GM18907 (cell line): ENCODE results near the gene MCTP1.
A peak's percentile ranks its signal among the peaks of the same experiment; 100 is the strongest.
"Not testable (repeated sequence)": the region's sequence is repeated elsewhere in the genome, so short reads cannot be mapped to it uniquely, and the experiment has no call there.

Experiments
- ATAC-seq: cut with Tn5 transposase; IDR thresholded peaks from one replicate; pipeline ENCODE4 v1.9.1; 2021; ENCODE audit warnings: mild to moderate bottlenecking, moderate library complexity; ENCODE audit not compliant: unreplicated experiment

The MCTP1 gene

DNA sequence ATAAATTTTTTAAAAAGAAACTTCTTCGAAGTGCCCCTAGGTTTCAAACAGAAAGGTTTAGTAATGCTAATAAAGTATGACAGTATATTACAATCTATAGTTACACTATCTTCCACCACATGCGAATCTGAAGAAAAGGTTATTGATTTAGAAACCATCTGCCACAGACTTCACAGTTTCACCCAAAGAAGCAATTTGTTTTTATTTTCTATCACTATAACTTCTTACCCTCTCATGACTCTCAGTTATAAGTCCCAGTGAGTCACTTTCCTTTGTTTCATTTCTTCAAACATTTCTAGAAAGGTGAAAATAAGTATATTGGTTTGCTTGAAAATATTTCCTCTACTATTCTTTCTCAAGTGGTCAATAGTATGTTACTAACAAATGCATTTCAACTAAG lies 93.6 kb downstream of the MCTP1 start:
- peak; percentile 93 for ATAC-seq

DNA sequence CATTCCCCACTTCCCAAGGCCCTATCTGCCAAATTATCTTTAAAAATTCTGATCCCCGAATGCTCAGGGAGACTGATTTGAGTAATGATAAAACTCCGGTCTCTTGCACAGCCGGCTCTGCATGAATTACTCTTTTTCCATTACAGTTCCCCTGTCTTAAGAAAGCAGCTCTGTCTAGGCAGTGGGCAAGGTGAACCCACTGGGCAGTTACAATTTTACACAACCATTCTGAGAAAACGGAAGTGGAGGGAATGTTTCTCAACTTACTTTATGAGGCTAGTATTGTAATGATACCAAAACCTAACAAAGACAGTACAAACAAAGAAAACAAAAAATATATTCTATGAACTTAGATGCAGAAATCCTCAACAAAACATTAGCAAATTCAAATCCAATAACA lies 100.0 kb downstream of the MCTP1 start:
- ATAC-seq = no peak

DNA sequence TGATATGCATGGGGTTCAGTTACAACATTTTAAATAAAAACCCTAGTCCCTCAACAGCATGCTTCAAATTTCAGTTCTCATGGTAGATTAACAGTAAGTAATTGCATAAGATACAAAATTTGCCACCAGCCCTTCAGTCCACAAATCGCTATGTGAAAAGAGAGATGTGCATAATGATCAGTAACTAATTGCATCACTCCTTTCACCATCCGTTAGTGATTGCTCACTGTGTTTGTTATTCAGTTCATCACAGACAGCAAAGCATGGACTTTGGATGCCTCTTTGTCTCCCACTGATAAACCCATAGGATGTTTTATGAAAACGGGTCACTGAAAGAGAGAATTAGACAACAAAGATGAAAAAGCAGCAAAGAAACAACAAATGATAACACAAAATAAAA lies 103.2 kb downstream of the MCTP1 start:
- no peak for ATAC-seq

DNA sequence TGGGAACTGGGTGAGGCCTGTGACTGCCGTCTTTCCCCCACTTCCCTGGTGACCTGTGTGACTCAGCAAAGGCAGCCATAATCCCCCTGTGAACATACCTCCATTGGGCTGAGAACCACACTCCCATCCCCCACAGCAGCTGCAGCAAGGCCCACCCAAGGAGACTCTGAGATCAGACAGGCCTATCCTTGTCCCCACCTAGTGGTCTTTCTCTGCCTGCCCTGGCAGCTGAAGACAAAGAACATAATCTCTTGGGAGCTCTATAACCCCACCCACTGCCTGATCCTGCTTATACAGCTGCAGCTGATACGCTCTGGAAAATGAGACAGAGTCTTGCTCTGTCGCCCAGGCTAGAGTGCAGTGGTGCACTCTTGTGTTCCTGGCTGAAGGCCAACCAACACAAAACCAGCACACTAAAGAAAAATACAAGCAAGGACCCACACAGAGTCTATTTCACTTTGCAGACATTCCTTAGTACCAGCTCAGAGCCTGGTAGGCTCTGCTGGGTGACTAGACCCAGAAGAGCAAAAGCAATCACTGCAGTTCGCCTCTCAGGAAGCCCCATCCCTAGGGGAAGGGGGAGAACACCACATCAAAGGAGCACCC lies 106.7 kb downstream of the MCTP1 start:
- peak; percentile 64 for ATAC-seq

DNA sequence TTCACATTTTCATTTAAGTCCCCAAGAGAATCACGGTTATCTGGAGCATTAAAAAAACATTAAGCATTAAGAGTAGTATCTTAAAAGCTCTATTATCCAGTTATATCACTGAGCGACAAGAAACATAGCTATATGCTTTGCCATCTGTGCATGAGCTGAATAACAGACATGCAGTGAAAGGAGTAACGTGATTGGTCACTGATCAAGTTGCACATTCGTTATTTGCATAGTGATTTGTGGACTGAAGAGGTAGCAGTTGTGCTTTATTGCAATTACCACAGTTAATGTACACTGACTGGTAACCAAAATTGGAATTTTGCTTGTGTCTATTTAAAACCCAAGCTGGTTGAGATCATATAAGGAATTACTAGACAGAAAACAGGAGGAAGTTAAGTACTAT lies 107.4 kb downstream of the MCTP1 start:
- ATAC-seq = no peak

DNA sequence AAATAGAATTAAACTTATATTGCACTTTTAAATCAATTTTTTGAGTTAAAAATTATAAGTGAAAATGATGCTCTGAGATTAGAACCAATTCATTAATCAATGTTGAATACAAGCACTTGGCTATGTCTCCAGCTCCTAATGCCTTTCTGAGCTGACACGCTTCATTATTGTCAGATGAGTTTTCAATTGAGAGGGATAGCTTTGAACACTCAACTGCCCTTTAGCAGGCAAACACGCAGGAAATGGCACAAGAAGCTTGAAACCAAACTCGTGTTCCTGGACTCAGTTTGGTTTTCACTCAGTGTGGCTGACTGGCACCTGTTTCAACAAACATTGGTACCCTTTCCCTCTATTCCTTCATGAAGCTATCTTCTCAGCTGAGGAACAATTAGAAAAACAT lies 109.8 kb downstream of the MCTP1 start:
- no peak for ATAC-seq

DNA sequence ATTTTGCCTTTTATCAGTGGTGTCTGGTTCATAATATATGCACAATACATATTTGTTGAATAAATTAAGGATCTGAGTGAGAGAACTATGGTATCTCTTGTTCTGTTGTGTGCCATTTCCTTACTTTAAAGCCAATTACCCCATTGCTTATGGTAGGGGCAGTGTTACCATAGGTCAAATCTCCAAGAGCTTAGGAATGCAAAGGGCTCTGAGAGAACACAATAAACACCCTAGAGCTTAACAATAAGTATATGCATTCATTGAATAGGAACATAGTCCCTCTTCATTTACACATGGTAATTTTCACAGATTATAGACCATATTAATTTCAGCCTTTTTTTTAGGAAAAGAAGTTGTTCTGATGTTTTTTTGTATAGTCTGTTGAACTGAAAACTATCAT lies 112.2 kb downstream of the MCTP1 start:
- no peak for ATAC-seq

DNA sequence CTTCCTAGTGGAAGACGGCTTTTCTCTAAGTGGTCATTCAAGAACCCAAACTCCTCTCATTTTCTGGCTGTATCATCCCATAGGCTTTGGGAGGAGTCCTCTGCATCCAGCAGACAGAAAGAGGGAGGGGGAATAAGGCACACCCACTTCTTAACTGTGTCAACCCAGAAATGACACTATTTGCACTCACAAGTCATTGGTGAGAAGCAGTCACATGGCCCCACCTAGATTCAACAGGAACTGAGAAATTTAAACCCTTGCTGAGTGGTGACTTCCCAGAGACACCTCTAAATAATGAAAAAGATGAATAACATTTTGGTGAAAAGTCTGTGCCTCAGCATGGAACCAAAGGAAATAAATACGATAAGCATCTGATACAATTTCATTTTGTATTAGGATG lies 120.0 kb downstream of the MCTP1 start:
- ATAC-seq = no peak

DNA sequence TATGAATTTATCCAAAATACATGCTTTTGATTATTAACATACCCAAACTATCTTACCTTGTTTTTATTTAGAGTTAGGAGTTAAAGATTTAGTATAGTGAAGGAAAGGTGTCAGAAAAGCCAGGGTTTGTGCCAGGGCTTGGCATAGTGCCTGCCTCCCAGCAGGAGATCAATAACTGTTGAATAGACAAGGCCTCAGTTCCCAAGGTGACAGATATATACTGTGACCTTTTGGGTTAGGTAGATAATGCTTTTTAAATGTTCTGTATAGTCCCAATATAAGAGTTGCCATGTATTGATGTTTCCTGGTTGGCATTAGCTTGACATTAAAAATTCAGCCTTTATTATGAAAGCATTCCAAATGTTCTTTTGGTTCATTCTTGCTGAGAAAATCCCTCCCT lies 121.8 kb downstream of the MCTP1 start:
- ATAC-seq = no peak

DNA sequence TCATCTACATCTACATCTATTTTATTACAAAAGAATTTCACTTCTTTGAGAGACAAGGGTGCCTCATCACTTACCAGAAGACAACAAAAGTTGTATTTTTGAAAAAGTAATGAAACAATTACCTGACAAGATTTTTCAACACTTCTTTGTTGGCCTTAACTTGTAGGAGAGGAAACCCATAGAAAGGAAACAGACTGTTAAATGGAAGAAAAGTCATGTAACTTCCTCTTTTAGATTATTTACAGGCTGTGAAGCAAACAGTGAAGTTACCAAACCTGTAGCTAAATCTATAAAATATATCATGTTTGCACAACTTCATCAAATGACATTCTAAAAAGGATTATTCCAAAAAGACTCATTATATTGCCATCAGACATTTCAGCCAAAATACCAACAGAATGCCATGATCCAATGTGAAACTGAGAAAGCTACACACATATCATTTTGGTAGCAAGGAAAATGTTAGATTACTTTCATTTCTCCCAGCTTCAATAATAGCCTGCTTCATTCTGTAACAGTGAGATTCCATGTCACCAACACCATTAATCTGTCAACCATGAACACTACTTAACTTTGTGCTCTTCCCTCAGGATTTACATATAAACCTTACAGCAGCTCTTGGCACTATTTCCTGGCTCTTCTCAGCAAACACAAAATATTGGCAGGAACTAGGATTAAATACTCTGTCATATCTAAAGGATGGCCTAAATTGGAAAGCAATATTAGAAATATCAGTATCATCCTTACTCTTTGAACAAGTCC lies 122.5 kb downstream of the MCTP1 start:
- peak; percentile 61 for ATAC-seq

DNA sequence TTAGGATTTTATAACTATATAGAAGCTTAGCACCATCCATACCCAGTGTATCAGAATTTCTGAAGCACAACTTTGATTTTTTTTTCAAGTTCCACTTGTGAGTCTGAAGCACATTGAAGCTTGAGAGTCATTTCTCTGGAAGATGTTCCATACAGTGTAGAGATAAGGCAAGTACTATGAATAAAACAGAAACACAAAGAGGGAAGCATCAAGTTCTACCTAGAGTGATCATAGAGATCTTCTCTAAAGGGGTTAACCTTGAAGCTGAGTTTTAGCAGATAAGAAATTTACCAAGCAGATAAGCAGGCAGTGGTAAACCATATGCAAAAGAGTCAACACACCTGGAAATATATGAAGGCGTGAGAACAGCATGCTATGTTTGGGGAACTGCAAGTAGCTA lies 125.3 kb downstream of the MCTP1 start:
- peak; percentile 45 for ATAC-seq

DNA sequence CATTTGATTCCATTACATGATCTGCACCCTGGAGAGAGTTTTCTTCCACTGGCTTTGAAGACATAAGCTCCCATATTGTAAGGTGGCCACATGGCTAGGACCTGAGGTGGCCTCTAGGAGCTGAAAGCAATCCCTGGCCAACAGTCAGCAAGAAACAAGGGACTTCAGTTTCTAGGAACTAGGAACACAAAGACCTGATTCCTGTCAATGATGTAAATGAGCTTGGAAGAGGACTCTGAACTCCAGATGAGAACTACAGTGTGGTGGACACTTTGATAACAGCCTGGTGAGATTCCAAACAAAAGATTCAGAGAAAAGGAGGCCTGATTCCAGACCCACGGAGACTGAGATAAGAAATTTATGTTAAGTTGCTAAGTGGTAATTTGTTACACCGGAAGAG lies 129.0 kb downstream of the MCTP1 start:
- ATAC-seq = no peak

DNA sequence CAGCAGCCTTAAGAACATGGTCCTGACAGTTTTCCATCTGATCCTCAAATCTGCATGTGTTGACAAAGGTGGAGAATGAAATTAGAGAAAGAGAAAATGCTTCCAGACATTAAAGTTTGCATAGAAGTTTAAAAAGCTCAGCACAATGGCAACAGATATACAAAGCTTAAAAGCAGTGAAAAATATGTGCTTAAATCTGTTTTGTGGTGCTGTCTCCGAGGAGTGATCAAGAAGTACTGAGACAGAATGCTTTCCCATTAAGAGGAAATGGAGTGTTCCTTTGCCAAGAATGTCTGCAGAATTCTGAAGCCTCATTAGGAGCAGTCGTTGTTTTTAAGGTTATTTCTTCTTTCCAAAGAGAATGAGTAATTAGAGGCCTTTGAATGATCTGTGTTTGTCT lies 131.4 kb downstream of the MCTP1 start:
- no peak for ATAC-seq

DNA sequence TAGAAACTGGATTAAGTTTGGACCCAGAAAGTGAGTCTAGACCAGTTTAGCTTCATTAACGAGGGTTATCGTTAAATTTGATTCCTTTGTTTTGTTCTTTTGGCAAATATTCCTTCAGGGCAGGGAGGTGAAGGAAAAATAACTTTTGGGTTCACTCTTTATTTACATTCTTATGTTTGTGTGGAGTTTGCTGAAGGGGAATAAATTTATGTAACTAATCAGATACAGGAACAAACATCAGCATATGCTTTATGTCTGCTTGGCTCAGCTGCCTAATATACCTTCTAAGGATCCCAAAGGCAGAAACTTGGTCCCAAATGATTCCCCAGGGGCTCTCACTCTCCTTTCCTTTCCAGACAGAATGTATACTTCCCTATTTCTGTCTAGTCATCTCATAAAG lies 132.4 kb downstream of the MCTP1 start:
- ATAC-seq = no peak

DNA sequence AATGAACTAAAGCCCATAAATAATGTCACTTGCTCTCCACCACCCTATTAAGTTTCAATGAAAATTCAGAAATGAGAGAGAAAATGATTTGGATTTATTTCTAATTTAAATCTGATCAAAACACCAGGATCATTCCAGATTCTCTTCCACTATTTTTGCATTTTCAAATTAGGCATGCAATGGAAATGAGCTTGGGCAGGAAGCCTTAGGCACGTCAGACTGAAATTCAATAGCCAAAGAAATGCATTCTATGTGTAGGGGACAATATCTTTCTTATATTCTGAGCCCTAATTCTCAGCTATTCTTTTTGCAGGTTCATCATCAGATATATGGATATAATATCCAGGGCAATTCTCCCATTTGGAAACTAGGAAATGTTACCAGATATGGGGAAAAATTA lies 132.8 kb downstream of the MCTP1 start:
- no peak for ATAC-seq

DNA sequence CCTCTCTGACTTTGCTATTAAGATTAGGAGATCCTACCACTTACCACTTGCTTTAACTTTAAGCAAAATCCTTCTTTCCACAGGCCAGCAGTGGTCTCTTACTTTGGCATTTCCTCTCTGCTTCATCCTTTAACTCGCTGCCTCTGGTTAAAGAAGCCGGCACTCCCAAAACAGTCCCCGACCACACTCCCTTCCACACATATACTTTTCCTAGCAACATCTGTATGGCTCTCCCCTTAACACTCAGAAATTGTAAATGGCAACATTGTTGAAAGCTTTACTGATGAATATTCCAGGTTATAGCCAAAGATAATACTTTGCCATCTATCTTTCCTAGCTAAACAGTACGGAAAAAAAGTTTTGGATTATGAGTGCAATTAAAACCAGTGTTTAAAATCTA lies 133.2 kb downstream of the MCTP1 start:
- ATAC-seq = no peak

DNA sequence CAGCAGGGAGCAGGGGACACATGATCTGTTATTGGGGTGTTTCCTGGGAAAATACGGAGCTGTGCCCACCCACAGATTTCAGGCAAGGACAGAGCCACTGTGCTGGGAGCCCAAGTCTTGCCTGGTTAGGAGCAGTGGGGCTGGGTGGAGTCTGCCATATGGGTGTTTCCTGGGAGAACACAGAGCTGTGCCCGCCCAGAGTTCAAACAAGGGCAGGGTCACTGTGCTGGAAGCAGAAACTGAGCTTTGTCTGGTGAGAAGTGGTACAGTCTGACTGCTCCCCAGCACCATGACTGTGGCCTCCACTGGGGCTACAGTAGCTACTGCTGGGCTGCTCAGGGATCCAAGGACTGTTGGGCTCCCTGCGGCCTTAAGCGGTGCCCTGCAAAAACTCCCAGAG lies 135.5 kb downstream of the MCTP1 start:
- no peak for ATAC-seq

DNA sequence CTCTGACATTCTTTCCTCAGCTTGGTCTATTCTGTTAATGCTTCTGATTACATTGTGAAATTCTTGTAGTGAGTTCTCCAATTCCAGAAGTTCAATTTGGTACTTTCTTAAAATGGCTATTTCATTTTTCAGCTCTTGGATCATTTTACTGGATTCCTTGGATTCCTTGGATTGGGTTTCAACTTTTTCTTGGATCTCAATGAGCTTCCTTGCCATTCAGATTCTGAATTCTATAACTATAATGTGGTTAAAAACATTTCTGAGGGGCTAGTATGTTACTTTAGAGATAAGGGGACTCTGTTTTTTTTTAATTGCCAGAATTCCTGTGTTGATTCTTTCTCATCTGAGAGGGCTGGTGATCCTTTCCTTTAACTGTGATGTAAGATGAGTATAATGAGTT lies 136.4 kb downstream of the MCTP1 start:
- ATAC-seq = no peak

DNA sequence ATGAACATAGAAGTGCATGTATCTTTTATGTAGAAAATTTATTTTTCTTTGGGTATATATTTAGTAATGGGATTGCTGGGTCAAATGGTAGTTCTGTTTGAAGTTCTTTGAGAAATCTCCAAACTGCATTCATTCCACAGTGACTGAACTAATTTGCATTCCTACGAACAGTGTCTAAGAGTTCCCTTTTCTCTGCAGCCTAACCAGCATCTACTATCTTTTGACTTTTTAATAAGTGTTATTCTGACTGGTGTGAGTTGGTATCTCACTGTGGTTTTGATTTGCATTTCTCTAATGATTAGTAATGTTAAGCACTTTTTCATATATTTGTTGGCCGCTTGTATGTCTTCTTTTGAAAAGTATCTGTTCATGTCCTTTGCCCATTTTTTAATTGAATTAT lies 141.0 kb downstream of the MCTP1 start:
- ATAC-seq = not testable (repeated sequence)

DNA sequence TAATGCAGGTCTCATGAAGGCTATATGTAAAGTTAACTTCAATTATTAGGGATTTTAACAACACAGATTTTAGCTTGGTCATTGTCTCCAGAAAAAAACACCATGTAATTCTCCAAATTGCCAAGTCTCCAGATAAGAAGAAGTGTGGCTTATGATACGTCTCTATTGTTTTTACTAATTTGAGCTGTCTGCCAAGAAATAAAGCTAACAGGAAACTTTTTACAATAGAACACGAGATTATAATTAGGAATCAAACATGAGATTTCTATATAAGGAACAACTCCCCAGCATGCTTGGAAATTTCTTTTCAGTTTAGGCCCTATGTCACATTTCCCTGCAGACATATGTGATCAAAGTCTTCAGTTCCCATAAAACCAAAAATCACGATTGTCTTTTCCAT lies 142.7 kb downstream of the MCTP1 start:
- ATAC-seq = no peak

DNA sequence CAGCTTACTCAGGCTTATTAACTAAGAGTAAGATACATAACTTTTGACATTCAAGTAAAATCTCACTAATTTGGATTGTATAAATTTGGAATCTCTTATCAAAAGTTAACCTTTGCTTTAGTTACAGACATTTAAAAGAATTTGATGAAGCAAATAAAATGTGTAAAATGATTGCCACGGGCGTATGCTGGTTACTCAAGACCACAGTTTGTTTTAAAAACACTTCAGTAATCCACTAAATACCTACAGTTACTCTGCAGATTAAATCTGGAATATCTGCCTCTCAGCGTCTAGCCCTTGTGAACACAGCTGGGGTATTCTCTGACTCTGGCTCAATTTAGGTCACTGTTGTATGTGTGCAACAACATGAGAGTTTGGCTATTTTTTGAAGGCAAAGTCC lies 143.8 kb downstream of the MCTP1 start:
- no peak for ATAC-seq

DNA sequence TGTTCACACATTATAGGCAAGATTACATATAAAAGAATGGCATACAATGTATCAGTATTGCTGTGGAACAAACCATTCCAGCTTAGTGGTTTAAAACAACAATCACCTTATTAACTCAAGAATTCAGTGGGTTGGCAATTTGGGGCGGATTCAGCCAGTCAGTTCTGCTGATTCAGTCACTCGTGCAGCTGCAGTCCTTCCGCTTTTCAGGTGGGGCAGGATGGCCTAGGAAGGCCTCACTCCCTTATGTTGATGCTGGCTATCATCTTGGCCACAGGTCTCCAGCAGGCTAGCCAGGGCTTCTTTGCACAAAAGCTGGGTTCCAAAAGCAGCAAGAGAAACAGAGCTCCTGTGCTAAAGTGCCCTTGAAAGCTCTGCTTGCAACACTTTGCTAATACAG lies 150.6 kb downstream of the MCTP1 start:
- ATAC-seq = no peak

DNA sequence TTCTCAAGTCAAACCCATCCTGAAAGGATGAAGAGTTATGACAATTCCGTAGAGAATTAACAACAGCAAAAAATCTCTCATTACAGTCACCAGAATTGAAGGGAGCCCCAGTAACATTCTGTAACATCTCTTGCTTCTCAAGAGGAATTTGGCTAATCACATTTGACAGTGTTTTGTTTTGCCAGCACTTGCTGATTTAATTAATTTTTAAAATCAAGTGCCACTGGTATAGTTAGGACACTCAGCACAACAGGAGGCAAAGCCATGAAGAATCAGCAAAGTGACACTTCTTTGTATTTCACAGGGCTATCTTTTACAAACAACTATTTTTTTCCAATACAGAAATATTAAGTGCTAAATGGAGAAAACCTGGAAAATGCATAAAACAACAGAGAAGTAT lies 152.8 kb downstream of the MCTP1 start:
- ATAC-seq = no peak
